SW480 (cell line): Measurements from ENCODE around the gene NPHP4.

Experiments
- DNase-seq: peaks from one replicate; pipeline ENCODE4 v3.0.0-alpha.2; 2016; ENCODE audit warnings: low spot score

Gene NPHP4

GRCh38 chr1:5891736-5892135 lies 100.5 kb downstream of the NPHP4 start:
- DNase-seq = no peak

- DNase-seq = no peak
These were observed 101.1 kb downstream of the NPHP4 start for GRCh38 chr1:5891137-5891536.

GRCh38 chr1:5890346-5891106 lies 101.7 kb downstream of the NPHP4 start:
- DNase-seq = no peak

- DNase-seq = no peak
These were observed 102.3 kb downstream of the NPHP4 start for GRCh38 chr1:5889901-5890300.

GRCh38 chr1:5889462-5889861 lies 102.8 kb downstream of the NPHP4 start:
- no peak for DNase-seq

- no peak for DNase-seq
These were observed 103.5 kb downstream of the NPHP4 start for GRCh38 chr1:5888606-5889211.

- DNase-seq = no peak
These were observed 104.3 kb downstream of the NPHP4 start for GRCh38 chr1:5887971-5888361.

- DNase-seq = no peak
These were observed 104.8 kb downstream of the NPHP4 start for GRCh38 chr1:5887349-5887970.

GRCh38 chr1:5886541-5887348 lies 105.5 kb downstream of the NPHP4 start:
- no peak for DNase-seq

- DNase-seq = no peak
These were observed 106.1 kb downstream of the NPHP4 start for GRCh38 chr1:5886140-5886483.

- DNase-seq = no peak
These were observed 106.6 kb downstream of the NPHP4 start for GRCh38 chr1:5885471-5886139.

- DNase-seq = no peak
These were observed 108.1 kb downstream of the NPHP4 start for GRCh38 chr1:5884110-5884509.

- no peak for DNase-seq
These were observed 108.8 kb downstream of the NPHP4 start for GRCh38 chr1:5883129-5884048.

- no peak for DNase-seq
These were observed 109.7 kb downstream of the NPHP4 start for GRCh38 chr1:5882367-5883128.

- no peak for DNase-seq
These were observed 110.6 kb downstream of the NPHP4 start for GRCh38 chr1:5881526-5882222.

- no peak for DNase-seq
These were observed 111.4 kb downstream of the NPHP4 start for GRCh38 chr1:5880630-5881405.

- DNase-seq = no peak
These were observed 112.8 kb downstream of the NPHP4 start for GRCh38 chr1:5879421-5879820.

- DNase-seq = no peak
These were observed 113.3 kb downstream of the NPHP4 start for GRCh38 chr1:5878971-5879370.
